ENCODE data around the gene MOB2.

DNA sequence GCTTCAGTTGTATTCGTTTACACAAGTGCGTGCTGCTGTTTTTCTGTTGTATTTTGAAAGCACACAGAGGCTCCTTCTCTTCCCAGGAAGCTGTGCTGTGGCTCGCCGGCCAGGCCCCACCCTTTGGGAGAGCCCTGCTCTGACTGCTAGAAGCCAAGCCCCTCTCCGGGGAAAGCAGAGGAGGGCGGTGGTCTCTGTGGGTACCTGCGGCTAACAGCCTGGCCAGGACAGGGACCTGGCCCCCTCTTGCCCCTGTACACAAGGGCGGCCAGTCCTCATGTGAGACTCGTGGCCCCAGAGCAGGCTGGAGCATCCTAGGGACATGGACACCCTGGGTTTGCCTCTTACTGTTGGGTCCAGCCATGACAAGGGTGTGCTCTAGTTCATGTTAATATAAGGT lies 14.8 kb downstream of the MOB2 start:
- no peak for TF ChIP-seq POLR2A (IDR thresholded peaks at IDR 0.05)
- TF ChIP-seq, protein P1, sequence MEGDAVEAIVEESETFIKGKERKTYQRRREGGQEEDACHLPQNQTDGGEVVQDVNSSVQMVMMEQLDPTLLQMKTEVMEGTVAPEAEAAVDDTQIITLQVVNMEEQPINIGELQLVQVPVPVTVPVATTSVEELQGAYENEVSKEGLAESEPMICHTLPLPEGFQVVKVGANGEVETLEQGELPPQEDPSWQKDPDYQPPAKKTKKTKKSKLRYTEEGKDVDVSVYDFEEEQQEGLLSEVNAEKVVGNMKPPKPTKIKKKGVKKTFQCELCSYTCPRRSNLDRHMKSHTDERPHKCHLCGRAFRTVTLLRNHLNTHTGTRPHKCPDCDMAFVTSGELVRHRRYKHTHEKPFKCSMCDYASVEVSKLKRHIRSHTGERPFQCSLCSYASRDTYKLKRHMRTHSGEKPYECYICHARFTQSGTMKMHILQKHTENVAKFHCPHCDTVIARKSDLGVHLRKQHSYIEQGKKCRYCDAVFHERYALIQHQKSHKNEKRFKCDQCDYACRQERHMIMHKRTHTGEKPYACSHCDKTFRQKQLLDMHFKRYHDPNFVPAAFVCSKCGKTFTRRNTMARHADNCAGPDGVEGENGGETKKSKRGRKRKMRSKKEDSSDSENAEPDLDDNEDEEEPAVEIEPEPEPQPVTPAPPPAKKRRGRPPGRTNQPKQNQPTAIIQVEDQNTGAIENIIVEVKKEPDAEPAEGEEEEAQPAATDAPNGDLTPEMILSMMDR (IDR thresholded peaks at IDR 0.05): no peak

Data from body of pancreas (tissue), 4 donors.